NB4 (cell line): Measurements from ENCODE around the gene SLC18A2.

Experiments used
- DNase-seq: peaks from one replicate; pipeline ENCODE4 v3.0.0; 2010; ENCODE audit warnings: low read depth
- H3K4me3 ChIP-seq: one replicate; pipeline ENCODE4 v1.5.1; 2011; ENCODE audit warnings: mild to moderate bottlenecking, low read depth, low read length, moderate library complexity
- CTCF ChIP-seq: IDR thresholded peaks from one replicate; pipeline ENCODE4 v1.5.1; 2012; ENCODE audit warnings: low read depth, low read length
- MAX ChIP-seq: IDR thresholded peaks from 2 replicates; pipeline ENCODE4 v1.6.1; 2011; ENCODE audit warnings: low read depth, low read length
- MYC ChIP-seq: IDR thresholded peaks from 2 replicates; pipeline ENCODE4 v1.6.1; 2011; ENCODE audit warnings: low read depth, low read length
- POLR2A ChIP-seq: IDR thresholded peaks from 2 replicates; pipeline ENCODE4 v1.6.1; 2011; ENCODE audit warnings: mild to moderate bottlenecking; ENCODE audit not compliant: insufficient read length; ENCODE audit errors: extremely low read depth

SLC18A2 gene

GRCh38 chr10:117218654-117219053 lies 22.3 kb upstream of the SLC18A2 start:
- H3K4me3 ChIP-seq: no peak overlapping the region
- no peak for DNase-seq
- TF ChIP-seq CTCF (no peak), MYC (no peak), MAX (no peak)

- H3K4me3 ChIP-seq: no peak overlapping the region
- TF ChIP-seq MAX: no peak
- TF ChIP-seq MYC: no peak
- peak; percentile 24 for DNase-seq
These were observed 19.7 kb upstream of the SLC18A2 start for GRCh38 chr10:117221156-117221711.

- TF ChIP-seq POLR2A: no peak
- TF ChIP-seq MAX: no peak
- TF ChIP-seq CTCF: no peak
- no peak for TF ChIP-seq MYC
- DNase-seq: no peak
These were observed 18.4 kb upstream of the SLC18A2 start for GRCh38 chr10:117222552-117222951.

GRCh38 chr10:117222976-117223692 lies 17.8 kb upstream of the SLC18A2 start:
- H3K4me3 ChIP-seq: no peak overlapping the region
- no peak for DNase-seq
- no peak for TF ChIP-seq MAX
- TF ChIP-seq MYC: no peak
- no peak for TF ChIP-seq POLR2A
- TF ChIP-seq CTCF: no peak

More at GRCh38 chr10:117222552-117222951, 18.4 kb upstream of the SLC18A2 start:
- no peak overlapping the region for H3K4me3 ChIP-seq

GRCh38 chr10:117223693-117224430 lies 17.1 kb upstream of the SLC18A2 start:
- no peak overlapping the region for H3K4me3 ChIP-seq
- no peak for DNase-seq
- TF ChIP-seq MYC: no peak
- TF ChIP-seq CTCF: no peak

GRCh38 chr10:117224881-117225280 lies 16.0 kb upstream of the SLC18A2 start:
- no peak overlapping the region for H3K4me3 ChIP-seq
- no peak for TF ChIP-seq MAX
- TF ChIP-seq MYC: no peak
- TF ChIP-seq POLR2A: no peak
- TF ChIP-seq CTCF: no peak
- no peak for DNase-seq
